ENCODE results near the gene EME1. TPM values are rescaled to one million over a fixed set of nuclear protein-coding genes. Genes with fewer than 3 reads are reported as not detected.

EME1 gene
- total and polyA plus RNA-seq, 2 experiments from 2014 or later, result 14.4 to 15.9 TPM

GRCh38 chr17:50414808-50415207, 41.8 kb downstream of the EME1 start:
- Histone ChIP-seq H3K36me3 (ENCODE audit: insufficient read depth) (no peaks in the 10 kb centered on the region), H4K20me1 (replicated peaks; ENCODE audit: insufficient read depth) (no peaks in the 10 kb centered on the region), H3F3A (replicated peaks; ENCODE audit: low read depth) (no peaks in the 10 kb centered on the region), H3K27ac (ENCODE audit: low read depth) (no peak overlapping the region), H3K27me3 (ENCODE audit: insufficient read depth) (no peaks in the 10 kb centered on the region), H3K4me1 (ENCODE audit: insufficient read depth) (no peaks in the 10 kb centered on the region), H3K4me2 (no peak overlapping the region), H2AFZ (no peak overlapping the region), H3K9me2 (ENCODE audit: insufficient read depth) (no peaks in the 10 kb centered on the region), H3K79me2 (replicated peaks; ENCODE audit: insufficient read depth) (no peaks in the 10 kb centered on the region), H3K4me3 (no peak overlapping the region)
- Mint-ChIP-seq H3K9me3 (peaks cover 11% of the 10 kb centered on the region), H3K36me3 (ENCODE audit: low read depth) (peaks cover 7% of the 10 kb centered on the region; the same call in 2 of the 3 replicates), H3K4me3 (no peak overlapping the region), H3K27me3 (ENCODE audit: insufficient read depth, low read depth, poor library complexity) (no peaks in the 10 kb centered on the region), H3K27ac (no peak overlapping the region), H3K4me1 (no peaks in the 10 kb centered on the region; the same call in 2 of the 3 replicates)
- DNase-seq (ENCODE audit: low spot score) (no peak), ATAC-seq (no peak)
- TF ChIP-seq CREB1 (CRISPR knock-in tag; IDR thresholded peaks at IDR 0.05; ENCODE audit: low read depth) (no peak), JUNB (IDR thresholded peaks at IDR 0.05; ENCODE audit: unreplicated experiment) (no peak), ZNF331 (CRISPR knock-in tag; IDR thresholded peaks at IDR 0.05; ENCODE audit: low read depth) (no peak), ETS1 (IDR thresholded peaks at IDR 0.05) (no peak), EZH2 (IDR thresholded peaks at IDR 0.05; ENCODE audit: low read depth, unreplicated experiment) (no peak), EZH2phosphoT487 (IDR thresholded peaks at IDR 0.05; ENCODE audit: unreplicated experiment) (no peak), CTCF (conservative IDR thresholded peaks at IDR 0.05; ENCODE audit: low read depth in 2 of 2) (no peak), STAT1 (IDR thresholded peaks at IDR 0.05; ENCODE audit: unreplicated experiment) (no peak), ZNF462 (CRISPR knock-in tag; IDR thresholded peaks at IDR 0.05) (no peak), POLR2AphosphoS5 (IDR thresholded peaks at IDR 0.05; ENCODE audit: low read depth) (no peak), ZNF114 (CRISPR knock-in tag; IDR thresholded peaks at IDR 0.05) (no peak), NANOG (IDR thresholded peaks at IDR 0.05; ENCODE audit: borderline replicate concordance) (no peak), REST (IDR thresholded peaks at IDR 0.05; ENCODE audit: unreplicated experiment) (no peak)
